ENCODE measurements around the gene TIMM10B.

TIMM10B gene

DNA sequence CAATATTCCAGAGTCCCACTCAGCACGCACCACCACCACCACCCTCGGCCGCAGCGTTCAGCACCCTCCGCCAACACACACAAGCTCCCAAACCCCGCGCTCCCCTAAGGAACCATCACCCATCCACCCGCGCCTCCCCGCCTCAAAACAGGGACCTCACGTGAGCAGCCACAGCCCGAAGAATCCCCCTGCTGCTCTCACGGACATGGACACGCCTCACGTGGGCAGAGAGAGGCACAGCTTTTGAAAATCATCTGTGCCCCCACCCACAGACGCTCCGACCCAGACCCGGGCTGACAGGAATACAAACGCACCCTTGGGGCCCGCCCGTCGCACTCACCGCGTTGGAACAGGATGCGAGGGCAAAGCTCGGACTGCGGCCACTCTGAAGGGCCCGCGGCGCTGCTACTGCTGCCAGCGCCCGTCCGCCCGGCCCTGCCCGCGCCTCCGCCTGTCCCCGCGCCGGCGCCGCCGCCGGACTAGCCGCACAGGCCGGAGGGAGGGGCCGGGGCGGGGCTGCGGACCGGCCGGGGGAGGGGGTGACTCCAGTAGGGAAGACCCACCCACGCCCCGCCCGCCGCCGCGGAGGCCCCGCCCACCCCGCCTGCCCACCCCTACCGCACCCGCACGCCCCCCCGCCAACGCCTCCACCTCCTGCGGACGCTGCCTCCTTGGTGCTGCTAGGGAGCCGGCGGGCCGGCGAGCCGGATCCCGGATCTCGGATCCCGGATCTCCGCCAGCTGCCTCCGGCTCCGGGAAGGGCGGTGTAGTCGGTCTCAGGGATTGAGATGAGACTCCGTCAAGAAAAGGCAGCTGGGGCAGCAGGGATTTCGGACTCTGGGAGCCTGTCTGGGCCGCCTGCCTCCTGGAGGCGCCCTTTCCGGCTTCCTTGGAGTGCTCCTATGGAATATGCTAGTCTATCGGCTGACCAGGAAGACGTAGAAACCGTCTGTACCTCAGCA lies 7.6 kb upstream of the TIMM10B start, which contains the start of gene TRIM3:
Gene TRIM3, minus strand, starts transcription at position 491 of the 962 bp plus-strand sequence. CDS start 8,246 bp downstream, outside the sequence.
- no peak for FAIRE-seq

DNA sequence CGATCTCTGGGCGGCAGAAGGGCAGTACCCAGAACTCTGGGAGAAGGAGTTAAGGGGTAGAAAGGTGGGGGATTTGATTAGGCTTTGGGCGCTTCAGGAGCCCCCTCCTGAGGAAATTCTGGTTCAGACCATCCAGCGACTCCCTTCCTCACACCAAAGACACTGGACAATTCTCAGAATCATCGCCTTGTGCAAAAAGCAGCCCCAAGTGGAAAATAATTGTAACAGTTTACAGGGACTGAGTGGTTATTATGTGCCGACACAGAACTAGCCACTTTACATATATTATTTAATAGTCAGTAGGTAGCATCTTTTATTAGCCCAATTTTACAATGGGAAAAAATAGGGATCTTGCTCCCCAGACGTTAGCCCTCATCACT lies 6.9 kb upstream of the TIMM10B start:
- no peak for FAIRE-seq

DNA sequence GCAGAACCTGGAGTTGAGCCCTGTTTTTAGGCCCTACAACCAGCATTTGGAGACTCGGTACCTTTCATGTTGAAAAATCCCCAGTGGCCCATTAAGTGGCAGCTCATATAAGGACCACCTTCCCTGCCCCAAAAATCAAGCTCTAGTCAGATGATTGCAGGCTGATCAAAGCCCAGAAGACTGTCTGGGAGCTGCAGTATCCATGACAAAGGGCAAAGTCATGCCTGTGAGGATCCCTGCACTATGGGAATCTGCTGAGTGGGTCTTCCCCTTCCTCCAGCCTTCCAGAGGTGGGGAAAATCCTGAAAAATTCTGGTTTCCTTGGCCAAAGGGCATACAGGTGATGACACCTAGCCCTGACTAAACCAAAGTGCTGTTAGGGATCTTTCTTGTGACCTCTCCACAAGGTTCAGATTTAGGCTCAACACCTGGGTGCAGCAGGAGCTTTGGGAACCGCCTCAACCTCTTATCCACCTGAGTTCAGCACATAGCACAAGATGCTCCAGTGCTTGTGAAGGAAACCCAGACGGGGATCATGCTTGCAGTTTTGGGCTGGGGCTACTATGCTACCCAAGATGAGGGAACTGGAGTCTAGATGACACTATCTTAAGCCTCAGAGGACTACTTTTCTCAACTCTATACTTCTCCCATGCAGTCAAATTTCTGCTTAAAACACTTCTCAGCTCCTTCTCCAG lies 6.3 kb upstream of the TIMM10B start:
- no peak for FAIRE-seq

DNA sequence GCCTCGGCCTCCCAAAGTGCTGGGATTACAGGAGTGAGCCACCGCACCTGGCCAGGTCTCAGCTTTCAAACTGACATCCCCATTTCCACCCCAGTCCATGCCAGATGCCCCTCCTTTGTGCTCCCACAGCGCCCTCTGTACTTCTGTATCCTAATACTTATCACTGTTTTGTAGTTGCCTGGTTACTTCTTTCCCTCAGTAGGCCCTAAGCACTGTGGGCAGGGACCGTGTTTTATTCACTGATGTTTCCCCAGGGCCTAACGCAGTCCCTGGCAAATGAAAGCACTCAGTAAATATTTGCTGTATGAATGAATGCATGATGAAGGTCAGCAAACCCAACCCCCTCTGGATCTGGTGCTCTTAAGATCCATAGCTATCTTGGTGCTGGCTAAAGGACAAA lies 5.4 kb upstream of the TIMM10B start:
- peak; percentile 81 for FAIRE-seq

DNA sequence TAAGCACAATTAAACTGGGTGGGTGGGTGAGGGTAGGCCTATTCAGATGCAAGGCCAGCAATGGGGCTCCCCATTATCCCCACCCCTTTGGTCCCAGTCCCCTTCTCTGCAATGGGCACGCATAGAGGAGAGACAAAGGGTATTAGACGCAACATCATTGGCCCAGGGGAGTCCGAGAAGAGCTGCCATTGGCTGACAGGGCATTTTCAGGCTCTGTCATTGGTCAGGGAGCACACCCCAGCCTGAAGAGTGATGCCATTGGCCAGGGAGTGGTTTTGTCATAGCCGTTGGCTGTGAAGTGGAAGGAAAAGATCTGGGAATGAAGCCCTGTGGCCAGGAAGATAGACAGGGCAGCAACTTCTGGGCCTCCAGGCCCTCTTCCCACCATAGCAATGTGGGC lies 4.7 kb upstream of the TIMM10B start:
- FAIRE-seq, result no peak

DNA sequence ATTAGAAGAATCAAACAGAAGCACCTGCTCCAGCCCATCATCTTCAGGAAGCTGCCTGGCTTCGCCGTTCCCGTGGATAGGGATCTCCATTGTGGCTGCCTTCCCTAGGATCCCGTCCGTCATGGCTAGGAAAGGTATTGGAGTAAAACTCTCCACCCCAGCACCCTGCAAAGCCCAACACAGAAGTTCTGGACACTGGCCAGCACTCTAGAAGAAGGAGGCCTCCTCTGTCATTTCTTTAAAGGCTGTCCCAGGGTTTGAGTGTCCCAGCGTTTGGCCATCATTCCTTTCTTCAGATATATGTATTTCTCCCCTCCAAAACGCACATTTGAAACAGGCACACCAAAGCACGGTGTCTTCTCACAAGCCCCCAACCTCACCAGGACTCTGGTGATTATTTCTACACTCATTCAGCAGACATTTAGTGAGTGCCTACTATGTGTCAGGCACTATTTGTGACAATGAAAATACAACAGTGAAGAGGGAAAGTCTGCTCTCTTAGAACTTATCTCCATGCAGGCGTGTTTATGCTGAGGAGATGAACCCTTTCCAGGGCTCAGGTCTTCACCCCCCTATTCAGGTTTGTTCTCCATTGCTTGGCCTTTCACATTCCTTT lies 894 bp upstream of the TIMM10B start:
- FAIRE-seq, result no peak

DNA sequence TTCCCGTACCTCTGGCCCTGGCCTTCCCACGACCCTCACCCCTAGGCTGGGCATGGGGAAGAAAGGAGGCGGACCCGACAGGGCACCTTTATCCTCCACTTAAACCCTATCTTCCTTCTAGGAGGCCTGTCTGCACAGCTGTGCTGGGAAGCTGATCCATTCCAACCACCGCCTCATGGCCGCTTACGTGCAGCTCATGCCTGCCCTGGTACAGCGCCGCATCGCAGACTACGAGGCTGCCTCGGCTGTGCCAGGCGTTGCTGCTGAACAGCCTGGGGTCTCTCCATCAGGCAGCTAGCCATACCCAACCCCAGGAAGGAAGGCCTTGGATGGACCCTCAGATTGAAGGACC lies 599 bp downstream of the TIMM10B start:
- no peak for FAIRE-seq

DNA sequence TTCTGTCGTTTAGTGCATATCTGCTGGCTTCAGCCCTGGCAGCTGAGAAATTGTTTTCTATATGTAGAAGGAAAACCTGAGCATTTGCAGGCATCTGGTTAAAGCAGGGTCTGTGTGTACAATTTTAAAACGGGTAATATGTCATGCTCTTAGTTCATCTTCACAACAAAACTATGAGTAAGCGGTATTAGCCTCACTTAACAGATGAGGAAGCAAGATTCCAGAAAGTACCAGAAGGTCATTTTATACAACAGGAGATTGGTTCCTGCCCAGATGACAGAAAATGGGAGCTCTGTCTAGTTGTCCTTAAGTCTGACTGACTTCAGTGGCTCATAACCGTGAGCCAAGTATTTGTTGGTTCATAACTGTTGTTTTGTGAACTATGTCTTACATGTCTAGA lies 1.1 kb downstream of the TIMM10B start:
- FAIRE-seq, result no peak

DNA sequence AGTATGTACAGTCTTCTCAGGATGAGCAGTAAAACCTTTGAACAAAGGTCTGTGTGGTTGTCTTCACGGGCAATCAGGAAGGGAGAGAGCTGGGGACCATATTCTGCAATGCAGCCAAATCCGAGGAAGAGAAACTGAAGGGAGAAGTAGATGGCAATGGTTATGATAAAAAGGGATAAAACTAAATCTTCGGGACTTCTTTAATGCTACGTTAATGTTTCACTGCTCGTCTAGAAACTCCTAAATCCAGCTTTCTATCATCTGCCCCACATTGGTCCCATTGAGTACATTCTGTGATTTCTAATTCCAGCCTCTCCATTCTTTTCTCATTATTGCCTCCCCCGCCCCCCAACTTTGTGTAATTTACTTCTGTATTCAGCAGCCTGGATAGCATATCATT lies 1.7 kb downstream of the TIMM10B start:
- FAIRE-seq, result no peak

DNA sequence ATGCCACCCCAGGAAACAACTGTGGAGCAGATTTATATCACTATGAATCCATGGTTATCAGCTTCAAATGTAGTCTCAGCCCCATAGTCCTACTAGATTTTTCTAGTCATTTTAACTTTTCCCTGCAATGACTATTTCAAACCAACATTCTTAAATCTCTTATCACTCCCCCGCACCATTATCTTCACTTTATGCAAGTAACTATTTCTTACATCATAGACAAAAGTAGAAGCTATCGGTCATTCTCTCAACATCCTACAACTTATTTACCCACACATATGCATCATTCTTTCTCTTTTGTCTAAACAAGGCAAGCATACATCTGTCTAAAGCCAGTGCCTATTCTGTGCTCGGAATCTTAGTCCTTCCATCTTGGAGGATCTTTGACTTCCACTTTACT lies 4.4 kb downstream of the TIMM10B start:
- FAIRE-seq, result no peak

DNA sequence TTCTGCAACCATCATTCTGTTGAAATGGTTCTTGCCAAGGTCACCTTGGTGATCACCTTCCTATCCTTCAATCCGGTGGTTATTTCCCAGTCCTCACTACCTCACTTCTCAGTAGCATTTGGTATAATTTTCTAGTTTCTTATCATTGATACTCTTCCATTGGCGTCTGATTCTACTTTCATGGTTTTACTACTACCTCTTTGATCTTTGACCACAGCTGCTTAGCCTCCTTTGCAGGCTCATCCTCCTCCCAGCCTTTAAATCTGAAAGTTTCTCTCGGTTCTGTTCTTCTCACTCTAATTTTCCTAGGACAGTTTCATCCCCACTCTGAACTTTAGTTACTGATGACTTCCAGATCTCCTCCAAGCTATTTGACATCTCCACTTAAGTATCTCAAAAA lies 5.0 kb downstream of the TIMM10B start:
- FAIRE-seq, result no peak

DNA sequence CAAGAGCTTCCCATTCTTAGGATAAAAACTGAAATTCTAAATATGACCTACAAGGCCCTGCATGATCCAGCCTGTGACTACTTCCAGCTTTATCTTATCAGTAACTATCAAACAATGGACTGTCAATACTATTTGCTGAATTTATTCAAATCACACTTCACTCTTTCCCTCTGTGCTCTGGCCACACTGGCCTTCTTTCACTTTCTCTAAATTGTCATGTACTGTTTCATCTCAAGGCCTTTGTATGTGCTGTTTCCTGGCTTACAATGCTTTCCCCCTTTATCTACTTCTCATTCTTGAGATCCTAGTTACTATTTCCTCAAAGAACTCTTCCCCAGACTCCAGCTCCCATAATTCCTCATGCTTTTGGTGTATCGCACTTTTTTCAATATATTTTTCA lies 5.6 kb downstream of the TIMM10B start:
- no peak for FAIRE-seq

DNA sequence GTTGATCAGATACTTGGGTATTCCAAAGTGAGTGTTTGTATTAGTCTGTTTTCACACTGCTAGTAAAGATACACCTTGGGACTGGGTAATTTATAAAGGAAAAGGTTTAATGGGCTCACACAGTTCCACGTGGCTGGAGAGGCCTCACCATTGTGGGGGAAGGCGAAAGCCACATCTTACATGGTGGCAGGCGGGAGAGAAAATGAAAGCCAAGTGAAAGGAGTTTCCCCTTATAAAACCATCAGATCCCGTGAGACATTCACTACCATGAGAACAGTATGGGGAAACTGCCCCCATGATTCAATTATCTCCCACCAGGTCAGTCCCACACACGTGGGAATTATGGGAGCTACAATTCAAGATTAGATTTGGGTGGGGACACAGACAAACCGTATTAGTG lies 7.0 kb downstream of the TIMM10B start:
- no peak for FAIRE-seq

DNA sequence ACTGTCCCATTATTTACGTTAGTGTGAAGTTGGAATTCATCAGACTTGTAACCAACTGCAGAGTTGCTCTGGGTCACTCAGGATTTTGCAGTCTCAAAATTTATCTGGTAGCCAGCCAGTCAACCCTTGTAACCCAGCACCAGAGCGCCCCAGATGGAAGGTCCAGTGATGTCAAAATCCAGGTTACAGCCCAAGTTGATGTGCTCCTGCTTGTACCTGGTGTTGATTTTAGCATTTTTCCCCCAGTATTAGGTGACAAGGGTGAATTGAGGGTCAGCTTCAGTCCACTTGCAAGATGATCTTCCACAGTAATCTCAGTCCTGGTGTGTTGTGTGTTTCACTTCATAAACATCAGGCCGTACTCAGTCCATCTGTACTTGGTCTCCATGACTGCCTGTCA lies 7.5 kb downstream of the TIMM10B start:
- no peak for FAIRE-seq

DNA sequence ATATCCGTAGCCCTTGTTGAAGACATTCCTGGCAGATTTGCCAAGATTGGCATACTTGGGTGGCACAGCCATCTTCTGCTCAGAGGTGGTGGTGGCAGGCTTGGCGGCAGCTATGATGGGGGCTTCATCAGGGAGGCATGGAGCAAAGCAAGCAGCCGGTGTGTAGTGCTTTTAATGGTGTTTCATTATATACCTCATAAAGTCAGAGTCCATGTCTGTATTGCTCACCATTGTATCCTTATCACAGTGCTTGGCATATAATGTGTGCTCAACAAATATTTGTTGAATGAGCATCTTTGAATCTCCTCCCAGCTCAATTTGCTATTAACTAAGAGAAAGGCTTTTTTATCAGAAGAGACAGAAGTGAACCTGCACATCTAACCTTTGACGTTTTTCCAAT lies 8.0 kb downstream of the TIMM10B start:
- FAIRE-seq, result no peak

DNA sequence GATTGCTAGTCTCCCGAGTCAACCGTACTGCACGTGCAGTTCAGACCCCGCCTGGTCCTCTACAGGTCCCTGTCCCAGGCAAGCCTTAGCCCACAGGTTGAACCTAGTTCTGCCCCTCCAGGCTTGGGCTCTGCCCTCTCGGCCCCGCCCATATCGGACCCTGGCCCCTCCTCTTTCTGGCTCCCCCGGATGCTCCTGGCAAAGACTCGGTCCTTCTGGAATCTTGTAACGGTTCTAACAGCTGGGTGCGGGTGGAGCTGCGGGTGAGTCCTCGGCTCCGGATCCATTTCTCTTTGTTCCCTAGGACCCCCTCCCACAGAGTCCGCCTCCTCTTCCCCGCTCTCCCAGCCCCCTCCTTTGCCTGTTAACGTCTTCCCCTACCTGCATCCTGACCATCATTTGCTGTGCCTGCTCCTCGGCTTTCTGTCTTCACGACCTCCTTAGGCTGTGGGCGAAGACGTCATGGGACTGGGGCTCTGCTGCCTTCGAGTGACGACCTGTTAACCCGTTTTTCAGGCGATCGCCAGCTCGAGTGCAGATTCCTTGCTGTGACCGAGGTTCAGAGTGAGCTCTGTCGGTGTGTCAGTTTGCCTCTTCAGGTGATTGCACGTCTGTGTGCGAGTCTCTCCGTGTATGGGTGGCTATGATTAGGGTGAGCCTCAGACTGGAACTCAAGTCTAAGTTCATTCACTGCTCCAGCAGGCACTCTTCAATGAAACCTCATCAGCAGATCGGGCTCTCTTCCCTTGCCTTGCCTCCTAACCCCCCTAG lies 16.0 kb downstream of the TIMM10B start, which contains the start of gene DNHD1:
Gene DNHD1, plus strand, starts transcription at position 212 of the 771 bp plus-strand sequence. CDS start 936 bp downstream, outside the sequence.
- FAIRE-seq, result no peak

DNA sequence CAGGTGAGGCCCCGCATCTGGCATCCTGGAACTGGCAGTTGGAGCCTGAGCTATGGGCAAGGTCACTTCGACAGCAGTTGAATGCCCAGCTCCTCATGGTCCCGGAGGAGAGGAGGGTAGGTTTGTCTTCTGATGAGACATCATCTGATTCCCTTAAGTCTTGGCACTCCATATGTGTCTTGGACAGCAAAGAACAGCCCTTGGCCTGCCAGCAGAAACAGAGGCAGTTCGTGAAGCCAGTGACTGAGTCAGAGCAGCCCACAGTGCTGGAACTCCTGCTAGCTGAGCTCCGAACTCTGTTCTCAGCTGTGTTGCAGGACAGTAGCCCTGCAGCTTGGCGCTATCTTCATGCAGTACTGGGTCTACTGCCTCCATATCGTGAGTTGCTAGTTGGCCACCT lies 16.8 kb downstream of the TIMM10B start:
- no peak for FAIRE-seq

DNA sequence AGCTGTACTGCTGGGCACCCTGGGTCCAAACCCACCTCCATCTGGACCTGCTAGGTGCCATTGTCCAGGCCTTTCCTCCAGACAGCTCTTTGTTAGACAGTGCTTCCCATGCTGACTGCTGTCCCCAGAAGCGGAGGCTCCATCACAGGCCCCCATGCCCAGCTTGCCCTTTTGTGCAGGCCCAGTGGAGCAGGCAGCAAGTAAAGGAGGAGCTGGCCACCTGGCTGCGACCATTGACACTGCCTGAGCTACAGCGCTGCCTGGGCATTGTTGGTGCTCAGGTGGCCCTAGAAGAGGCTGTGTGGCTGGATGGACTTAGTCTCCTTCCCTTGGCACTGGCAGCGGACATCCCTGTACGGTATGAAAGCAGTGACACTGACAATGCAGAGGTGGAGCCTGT lies 17.2 kb downstream of the TIMM10B start:
- no peak for FAIRE-seq

DNA sequence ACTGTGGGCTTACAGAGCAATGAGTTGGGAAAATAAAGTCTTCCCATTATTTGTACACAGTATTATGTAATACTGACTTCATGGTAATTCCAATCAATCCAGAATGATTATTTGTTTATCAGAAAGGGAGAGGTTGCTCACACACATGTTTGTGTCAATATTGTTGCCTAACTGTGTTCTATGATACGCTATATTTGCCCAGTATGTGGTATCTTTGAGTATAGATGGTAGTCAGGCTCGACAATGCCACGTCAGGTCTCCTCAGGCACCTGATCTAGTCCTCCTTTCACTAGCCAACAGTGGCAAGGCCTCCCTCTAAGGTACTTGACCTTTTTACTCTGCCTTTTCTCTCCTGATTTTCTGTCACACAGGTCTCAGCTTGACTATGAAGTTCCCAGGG lies 21.1 kb downstream of the TIMM10B start:
- no peak for FAIRE-seq

DNA sequence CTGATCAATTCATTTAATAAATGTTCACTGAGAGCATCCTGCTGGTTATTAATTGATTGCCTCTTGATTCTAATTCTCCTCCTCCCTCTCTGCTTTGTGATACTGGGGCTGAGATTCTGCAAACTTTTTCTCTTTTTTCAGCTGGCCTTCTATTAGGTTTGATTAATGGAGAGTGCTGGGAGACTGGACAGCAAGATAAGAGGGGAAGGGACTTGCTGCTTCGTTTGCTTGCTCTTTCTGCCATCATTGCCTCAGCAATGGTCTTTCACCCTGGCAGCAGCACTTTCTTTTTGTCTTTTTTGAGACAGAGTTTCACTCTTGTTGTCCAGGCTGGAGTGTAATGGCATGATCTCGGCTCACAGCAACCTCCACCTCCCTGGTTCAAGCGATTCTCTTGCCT lies 22.9 kb downstream of the TIMM10B start:
- FAIRE-seq, result no peak

DNA sequence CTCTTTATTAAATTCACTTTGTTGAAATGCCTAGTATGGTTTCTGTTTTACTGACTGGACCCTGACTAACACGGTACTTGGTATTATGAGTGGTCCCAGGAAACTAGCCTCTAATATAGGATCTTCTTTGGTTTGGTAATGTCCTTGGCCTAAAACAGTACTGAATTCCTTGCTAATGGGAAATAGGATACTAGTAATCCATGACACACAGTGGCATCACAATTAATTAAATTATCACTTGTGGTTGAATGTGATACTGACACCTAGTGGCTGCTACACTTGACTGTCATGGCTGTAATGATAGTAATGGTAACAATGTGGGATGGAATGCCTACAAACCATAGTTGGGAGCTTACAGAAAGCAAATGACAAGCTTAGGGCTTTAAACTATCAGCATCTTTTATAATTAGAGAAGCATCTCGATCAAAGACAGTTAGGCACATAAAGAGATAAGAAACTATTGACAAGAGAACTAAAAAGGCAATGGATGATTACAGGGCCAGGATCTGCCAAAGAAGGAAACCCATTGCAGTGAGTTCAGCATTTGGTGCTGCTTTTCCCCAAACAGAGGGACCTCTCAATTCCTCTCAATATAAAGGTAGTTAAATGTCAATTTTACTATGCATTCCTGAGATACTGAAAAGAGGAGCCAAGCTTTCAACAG lies 24.4 kb downstream of the TIMM10B start:
- FAIRE-seq, result peak; percentile 95

DNA sequence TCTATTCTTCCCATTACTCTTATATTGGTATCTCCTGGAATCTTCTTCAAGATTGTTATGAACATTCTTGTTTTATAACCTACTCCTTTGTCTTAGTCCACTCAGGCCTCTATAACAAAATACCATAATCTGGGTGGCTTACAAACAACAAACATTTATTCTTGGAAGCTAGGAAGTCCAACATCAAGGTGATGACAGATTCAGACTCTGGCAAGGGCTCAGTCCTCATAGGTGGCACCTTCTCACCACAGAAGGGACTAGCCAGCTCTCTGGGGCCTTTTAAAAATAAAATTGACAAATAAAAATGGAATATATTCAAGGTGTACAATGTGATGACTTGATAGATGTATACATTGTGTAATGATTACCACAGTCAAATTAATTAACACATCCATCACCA lies 35.6 kb downstream of the TIMM10B start:
- FAIRE-seq, result no peak
